ENCODE data around the gene ZSWIM1. TPM values are rescaled to one million over a fixed set of nuclear protein-coding genes. Genes with fewer than 3 reads are reported as not detected.

Gene ZSWIM1
- total and polyA plus RNA-seq, 9 donors = 4.8 to 15.2 (median 11.5) TPM

- peak overlapping the region; percentile 72 to 87 for H3K27ac ChIP-seq
- TF ChIP-seq EP300 (IDR thresholded peaks at IDR 0.05) (no peak), POLR2A (IDR thresholded peaks at IDR 0.05) (no peak), CTCF (IDR thresholded peaks at IDR 0.05) (no peak)
Observed at GRCh38 chr20:45912344-45912682, 31.3 kb downstream of the ZSWIM1 start.

DNA sequence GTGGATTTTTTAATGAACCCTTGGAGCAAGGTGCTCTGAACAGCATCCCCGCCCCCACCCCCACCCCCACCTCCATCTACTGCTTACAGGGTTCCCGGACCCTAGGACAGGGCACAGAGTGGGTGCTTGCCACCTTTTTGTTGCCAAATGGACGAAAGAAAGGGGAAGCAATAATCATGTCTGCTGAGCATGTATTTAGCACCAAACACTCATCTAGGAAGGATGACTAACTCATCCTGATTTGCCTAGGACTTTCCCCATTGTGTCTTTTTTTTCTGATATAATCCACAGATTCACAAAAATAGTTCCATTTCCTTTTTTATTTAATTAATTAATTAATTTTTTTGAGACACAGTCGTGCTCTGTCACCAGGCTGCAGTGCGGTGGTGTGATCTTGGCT lies 32.1 kb downstream of the ZSWIM1 start:
- intact Hi-C loops (cut with DNase I) = no loop called here
- H3K27me3 ChIP-seq = no peaks in the 10 kb centered on the region
- no peaks in the 10 kb centered on the region for H3K9me3 ChIP-seq
- H3K36me3 ChIP-seq = no peaks in the 10 kb centered on the region
- WGBS, 3 donors = 57 to 71% (median 64%) methylated on average over 5 of the region's 5 CpGs
- peaks cover 8% of the 10 kb centered on the region for H3K4me1 ChIP-seq (ENCODE audit: insufficient read depth)
- DNase-seq = peak in 1 of 5 donors; percentile 15
- no peak overlapping the region for H3K27ac ChIP-seq
- H3K4me3 ChIP-seq = no peak overlapping the region
- no peak for TF ChIP-seq POLR2A (IDR thresholded peaks at IDR 0.05)
- no peak for TF ChIP-seq EP300 (IDR thresholded peaks at IDR 0.05)
- no peak for TF ChIP-seq CTCF (IDR thresholded peaks at IDR 0.05)

More at GRCh38 chr20:45912344-45912682, 31.3 kb downstream of the ZSWIM1 start:
- 12 to 17% (median 14%) methylated on average over 4 of the region's 4 CpGs for WGBS, 3 donors
- Histone ChIP-seq H3K9me3 (no peaks in the 10 kb centered on the region), H3K4me3 (peak overlapping the region; percentile 62), H3K4me1 (ENCODE audit: insufficient read depth) (peaks cover 8% of the 10 kb centered on the region), H3K36me3 (no peaks in the 10 kb centered on the region), H3K27me3 (no peaks in the 10 kb centered on the region)
- intact Hi-C loops (cut with DNase I) = no loop called here
- DNase-seq = no peak

DNA sequence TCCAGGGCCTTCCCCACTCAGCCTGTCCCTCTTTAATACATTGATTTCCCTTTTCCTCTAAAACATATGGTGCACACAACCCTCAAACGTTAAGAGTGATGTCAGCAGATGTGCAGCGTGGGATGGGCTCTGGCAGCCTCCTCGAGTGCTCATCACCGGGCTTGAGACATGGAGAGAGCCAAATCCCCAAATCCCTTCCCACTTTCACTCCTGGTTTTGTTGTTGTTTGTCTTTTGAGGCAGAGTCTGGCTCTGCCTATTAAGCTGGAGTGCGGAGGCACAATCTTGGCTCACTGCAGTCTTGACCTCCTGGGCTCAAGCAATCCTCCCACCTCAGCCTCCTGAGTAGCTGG lies 36.7 kb downstream of the ZSWIM1 start:
- Histone ChIP-seq H3K9me3 (no peaks in the 10 kb centered on the region), H3K36me3 (no peaks in the 10 kb centered on the region), H3K27ac (peak overlapping the region; percentile 60 to 78), H3K4me3 (no peak overlapping the region), H3K4me1 (ENCODE audit: insufficient read depth) (peaks cover 31% of the 10 kb centered on the region), H3K27me3 (no peaks in the 10 kb centered on the region)
- peak in 4 of 5 donors; percentile 62 to 79 (median 74) for DNase-seq
- TF ChIP-seq EP300 (IDR thresholded peaks at IDR 0.05) (no peak), CTCF (IDR thresholded peaks at IDR 0.05) (no peak), POLR2A (IDR thresholded peaks at IDR 0.05) (no peak)
- intact Hi-C loops (cut with DNase I) = no loop called here
- 4 to 15% (median 12%) methylated on average over 5 of the region's 5 CpGs for WGBS, 3 donors

- TF ChIP-seq EP300 (IDR thresholded peaks at IDR 0.05) (no peak), POLR2A (IDR thresholded peaks at IDR 0.05) (no peak), CTCF (IDR thresholded peaks at IDR 0.05) (no peak)
- no peak overlapping the region for H3K4me3 ChIP-seq
- no peaks in the 10 kb centered on the region for H3K27me3 ChIP-seq
- H3K36me3 ChIP-seq = no peaks in the 10 kb centered on the region
- WGBS, 3 donors = 15 to 22% (median 17%) methylated on average over 5 of the region's 5 CpGs
- intact Hi-C loops (cut with DNase I) = no loop called here
- peaks cover 31% of the 10 kb centered on the region for H3K4me1 ChIP-seq (ENCODE audit: insufficient read depth)
- no peaks in the 10 kb centered on the region for H3K9me3 ChIP-seq
- peak in 1 of 5 donors; percentile 29 for DNase-seq
- peak overlapping the region; percentile 60 to 78 for H3K27ac ChIP-seq
Observed at GRCh38 chr20:45918182-45918737, 37.2 kb downstream of the ZSWIM1 start.
